HG02943 (cell line): ENCODE results near the gene CACNA1C.

ENCODE experiments used
- ATAC-seq: cut with Tn5 transposase; IDR thresholded peaks from one replicate; pipeline ENCODE4 v1.9.1; 2021; ENCODE audit warnings: mild to moderate bottlenecking, low read depth, moderate library complexity; ENCODE audit not compliant: unreplicated experiment

The CACNA1C gene

DNA sequence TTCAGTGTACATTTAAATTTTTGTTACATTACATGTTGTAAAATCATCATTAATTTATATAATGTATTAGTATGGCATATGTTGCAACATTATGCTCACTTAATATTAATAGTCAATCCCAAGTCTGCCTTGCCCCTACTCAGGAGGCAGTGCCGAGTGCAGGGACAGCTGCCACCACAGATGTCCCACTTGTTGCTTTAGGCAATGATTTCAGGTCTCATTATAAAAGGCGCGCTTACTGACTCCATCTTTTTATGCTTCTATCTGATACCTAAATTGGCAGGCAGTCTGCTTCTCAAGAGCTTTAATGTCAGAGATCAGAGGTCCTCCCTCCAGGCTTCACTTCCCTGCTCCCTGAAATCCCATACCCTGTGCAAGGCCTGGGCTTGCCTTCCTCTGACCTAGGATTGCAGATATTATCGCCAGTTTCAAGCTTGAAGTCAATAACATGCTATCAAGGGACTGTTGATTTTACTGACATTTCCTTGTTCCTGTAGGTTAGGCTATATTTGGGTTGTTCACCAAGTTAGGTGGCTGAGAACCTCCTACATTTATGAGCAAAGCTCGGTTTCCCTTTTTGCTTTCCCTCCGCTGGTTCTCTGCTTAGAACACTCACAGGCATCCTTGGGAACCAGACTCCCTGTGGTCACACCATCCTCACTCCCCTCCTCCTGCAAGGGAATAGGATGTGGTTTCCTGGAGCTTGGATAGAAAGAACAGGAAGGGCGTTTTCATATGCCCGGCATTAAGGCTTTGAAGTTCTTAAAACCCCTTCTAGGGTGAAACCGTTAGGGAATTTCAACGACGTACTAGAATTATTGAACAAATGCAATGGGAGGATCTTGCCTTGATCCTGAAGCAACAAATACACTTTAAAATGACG is 533.6 kb downstream of the CACNA1C start:
- no peak for ATAC-seq

DNA sequence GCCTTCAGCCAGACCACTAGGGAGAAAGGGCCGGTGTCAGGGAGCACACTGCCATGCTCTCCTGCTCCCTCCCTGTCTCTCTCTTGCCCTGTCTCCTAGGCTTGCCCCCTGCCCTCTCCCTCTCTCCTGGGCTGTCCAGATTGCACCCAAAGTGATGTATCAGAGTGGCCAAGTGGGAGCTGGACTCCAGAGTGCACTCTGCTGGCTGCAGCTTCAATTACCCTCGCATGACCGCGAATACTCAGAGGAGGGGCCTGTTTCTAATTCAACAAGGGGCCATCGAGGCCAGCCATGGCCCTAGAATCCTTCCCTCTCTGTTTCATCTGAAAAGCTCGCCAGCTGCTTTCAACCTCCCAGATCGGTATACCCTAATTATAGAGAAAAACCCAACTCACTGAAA is 535.6 kb downstream of the CACNA1C start:
- ATAC-seq: no peak

DNA sequence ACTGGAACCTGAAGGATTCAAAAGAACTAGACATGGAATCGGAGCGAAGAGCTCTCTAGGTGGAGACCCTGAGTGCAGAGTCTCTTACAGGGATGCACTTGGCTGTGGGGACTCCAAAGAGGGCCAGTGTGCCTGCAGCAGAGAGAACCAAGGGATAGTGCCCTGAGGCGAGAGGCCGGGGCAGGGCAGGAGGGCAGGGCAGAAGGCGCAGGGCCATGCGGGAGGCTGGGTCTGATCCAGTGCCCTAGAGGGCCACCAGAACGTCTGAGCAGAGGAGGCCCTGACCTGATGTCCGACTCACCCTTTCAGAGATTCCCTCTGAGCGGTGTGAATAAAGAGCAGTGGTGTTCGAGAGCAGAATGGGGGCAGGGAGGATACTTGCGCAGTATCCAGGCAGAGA is 536.6 kb downstream of the CACNA1C start:
- ATAC-seq: no peak

DNA sequence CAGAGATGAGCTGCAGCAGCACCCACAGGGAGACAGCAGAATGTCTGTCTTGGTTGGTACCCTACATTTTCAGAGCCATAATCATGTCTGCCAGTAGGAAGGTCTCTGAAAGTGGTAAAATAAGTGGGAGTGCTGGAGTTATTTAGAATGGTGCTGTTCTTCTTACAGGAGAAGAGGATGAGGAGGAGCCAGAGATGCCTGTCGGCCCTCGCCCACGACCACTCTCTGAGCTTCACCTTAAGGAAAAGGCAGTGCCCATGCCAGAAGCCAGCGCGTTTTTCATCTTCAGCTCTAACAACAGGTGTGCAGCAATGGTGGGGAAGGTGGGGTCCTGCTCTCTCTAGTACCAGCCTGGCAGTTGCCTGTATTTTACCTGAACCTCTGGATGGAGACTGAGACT is 540.3 kb downstream of the CACNA1C start:
- ATAC-seq: no peak

DNA sequence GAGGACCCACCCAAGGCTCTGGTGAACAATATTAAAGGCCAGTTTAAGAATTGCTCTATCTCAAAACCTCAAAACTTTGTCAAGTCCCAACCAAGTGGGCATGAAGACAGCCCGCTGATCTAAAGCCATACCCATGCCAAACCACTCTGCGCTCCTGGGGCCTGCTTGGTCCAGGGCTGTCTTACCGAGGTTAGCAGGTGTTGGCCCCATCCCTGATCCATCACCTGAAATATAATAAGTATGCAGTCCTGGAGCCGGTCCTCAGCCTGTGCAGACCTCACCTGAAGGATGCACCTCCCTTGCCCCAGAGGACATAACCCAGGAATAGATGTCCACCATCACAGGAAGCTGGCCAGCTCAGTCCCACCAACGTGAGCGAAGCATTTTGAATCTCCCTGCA is 543.7 kb downstream of the CACNA1C start:
- no peak for ATAC-seq

DNA sequence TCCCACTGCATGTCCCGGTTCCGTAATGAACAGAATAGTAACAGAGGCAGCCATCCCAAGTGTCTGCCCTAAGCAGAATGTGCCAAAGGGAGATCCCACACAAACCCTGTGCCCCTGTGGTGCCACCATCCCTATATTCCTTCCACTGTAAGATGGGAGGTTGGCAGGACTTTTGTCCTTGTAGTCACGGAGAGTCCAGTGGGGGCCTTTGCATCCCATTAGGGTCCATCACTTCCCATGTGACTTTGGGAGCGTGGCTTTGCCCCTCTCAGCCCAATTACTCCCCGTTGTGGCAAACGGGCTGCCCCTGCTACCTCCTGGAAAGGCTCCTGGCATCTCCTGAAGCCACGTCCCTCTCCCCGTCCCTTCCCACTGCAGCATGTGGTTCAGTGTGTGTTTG is 552.5 kb downstream of the CACNA1C start:
- no peak for ATAC-seq

DNA sequence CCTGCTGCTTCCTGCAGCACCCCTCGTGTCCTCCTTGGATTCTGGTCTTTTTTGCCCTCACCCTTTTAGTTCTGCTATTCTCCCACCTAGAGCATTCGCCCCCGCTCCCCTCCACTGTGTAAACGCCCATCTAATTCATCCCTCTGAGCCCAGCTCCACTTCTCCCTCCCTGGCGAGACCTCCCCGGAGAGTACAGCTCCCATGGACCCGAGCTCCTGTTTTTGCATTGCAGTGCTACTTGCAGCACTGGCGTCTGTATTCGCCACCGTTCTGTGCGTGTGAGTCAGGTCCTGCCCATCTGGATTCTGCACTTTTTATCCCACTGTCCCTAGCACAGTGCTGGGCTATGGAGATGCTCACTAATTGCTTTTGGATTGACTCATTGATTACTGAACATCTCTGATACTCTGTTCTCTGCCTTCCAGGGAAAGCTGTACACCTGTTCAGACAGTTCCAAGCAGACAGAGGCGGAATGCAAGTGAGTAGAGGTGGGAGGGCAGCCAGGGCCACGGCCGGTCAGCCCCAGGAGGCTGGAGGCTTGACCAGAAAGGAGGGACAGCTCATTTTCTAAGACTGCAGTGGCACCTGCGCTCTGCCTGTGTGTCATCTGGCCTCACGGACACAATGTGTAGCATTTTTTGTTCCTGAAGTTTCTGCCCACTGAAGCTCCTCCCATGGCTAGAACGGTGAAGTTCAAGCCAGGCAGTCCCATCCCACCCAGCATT is 553.6 kb downstream of the CACNA1C start:
- no peak for ATAC-seq

DNA sequence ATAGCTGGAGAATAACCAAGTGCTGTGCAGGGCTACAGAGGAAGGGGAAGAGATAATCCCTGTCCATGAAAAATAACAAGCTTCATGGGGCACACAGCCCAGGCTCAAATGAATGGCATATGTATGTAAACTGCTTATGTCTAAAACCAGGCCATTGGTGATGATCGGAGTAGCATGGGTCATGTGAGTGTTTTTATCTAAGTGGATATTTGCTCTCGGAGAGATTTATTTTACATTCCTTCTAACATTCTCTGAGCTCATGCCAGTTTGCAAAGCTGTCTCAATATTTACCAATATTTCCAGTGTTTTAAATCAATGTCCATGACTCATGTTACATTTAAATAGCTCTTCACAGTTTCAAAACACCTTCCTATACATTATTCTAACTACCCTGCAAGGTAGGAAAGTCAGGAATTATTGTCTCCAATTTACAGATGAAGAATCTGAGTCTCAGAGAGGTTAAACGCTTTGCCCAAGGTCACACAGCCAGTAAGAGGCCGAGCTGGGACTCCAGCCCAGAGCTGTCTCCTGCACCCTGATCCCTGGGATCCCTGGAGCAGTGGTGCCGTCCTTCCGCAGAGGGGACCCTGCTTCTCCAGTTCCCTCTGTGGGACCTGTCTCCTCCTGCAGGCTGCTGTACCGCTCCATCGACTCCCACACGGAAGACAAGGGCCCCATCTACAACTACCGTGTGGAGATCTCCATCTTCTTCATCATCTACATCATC is 555.3 kb downstream of the CACNA1C start:
- no peak for ATAC-seq

DNA sequence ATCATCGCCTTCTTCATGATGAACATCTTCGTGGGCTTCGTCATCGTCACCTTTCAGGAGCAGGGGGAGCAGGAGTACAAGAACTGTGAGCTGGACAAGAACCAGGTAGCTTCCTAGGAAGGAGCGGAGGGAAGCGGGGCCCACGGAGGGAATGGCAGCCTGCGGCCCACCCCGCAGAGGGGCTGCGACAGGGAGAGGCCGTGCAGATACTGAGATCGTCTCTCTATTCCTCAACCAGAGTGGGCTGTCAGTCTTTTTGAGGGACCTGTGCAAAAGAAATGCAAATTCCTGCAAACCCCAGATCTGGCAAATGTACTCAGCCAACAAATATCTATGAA is 555.8 kb downstream of the CACNA1C start:
- no peak for ATAC-seq

DNA sequence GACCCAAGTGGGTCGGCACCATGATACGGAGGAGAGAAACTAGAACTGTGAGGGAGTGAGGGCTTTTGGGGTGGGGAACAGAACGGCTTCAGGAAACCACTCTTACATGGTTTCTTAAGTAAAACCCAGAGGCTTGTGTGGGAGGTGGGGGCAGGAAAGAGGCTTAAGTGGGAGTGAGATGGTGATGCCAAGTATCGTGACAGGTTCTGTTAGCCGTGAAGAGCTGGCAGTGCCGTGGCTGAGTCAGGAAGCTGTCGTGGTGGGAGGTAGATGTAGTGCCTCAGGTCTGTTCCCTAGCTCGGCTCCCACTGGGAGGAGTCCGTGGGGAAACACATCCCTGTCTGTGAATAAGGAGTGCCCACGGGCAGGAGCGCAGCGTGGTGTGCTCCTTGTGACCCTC is 556.2 kb downstream of the CACNA1C start:
- no peak for ATAC-seq

DNA sequence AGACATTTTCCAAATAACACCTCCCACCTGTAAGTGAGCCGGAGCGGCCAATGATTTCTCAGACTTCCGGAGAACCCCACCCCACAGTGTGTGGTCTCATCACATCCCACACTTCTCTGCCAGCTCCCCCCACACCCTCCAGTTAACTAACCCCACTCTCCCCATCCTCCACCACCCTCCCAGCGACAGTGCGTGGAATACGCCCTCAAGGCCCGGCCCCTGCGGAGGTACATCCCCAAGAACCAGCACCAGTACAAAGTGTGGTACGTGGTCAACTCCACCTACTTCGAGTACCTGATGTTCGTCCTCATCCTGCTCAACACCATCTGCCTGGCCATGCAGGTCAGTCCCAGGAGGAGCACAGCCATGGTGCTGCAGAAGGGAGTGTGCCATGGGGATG is 557.6 kb downstream of the CACNA1C start:
- ATAC-seq: no peak

DNA sequence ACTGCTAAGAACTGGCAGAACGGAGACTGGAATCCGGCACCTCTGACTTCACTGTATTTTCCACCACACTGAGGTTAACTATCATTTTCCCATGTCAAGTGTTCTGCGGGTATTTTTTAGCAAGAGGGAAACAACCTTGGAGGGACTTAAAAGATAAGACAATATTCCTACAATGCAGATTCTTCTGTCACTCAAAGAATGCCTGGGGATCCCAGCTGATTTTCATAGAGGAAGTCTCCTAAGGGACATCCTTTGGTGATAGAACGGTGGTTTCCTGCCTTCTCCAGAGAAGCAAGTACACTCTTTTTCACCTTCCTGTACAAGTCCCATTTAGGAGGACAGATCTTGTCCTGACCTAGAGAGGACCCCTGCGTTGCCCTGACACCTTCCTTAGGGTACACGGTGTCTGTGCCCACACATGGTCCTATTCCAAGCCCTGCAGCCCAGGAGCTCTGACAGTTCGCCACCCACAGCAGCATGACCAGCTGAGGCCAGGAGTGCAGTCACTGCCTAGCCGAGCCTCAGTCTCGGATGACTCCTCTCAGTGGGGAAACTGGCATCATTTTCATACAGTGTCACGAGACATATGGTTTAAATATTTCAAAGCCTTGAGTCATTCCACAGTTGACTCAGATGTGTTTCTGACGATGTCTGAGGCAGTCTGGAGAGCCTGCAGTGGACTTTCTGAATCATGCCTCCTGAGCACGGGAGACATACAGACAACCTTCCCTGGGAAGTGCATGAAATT is 560.7 kb downstream of the CACNA1C start:
- no peak for ATAC-seq

DNA sequence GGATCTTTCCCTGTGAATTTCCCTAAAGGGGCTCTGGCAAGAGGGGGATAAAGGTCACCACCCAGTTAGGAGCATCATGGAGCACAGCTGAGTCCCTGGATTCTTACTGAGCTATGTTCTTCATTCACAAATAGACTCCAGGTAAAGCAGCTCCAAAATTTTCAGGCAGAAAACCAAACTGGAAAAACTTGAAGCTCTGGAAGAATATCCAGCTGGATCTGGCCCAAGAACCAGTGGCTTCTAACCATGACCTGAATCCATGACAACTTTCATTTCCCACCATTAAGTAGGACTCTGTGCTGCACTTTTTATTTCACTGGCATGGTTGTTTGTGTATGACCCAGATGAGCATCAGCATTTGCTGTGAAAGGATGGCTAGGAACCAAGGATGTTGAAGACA is 561.6 kb downstream of the CACNA1C start:
- ATAC-seq: no peak

DNA sequence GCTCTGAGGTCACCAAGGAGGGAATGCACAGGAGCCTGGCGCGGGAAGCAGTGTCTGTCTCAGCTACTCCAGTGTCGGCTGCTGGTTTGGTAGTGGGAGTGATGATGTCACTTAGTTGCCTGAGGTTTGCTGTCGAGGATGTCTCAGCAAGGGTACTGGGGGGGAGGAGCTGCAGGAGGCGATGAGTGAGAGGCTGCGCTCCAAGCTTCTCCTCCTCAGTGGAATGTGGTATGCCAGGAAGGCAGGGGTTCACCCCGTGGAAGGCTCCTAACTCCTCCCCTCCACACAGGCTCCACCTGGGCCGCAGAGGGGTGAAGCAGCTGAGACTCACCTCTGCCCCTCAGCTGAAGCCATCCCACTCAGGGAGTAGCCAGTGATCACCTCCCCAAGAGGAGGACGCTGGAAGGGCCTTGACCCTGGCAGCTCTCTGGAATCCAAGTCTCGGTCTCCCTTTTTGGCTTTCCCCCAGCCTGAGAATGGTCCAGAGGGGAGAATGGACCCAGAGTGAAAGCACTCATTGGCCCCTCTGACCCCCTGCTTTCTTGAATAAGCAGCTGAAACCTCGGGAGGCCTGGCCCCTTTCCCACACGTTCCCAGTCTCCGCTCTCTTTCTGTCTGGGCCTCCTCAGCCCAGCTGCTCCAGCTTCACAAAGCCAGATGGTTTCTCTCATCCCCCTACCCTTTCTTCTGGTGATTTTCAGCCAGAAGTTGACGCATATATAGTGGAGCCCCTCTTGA is 563.0 kb downstream of the CACNA1C start:
- no peak for ATAC-seq

DNA sequence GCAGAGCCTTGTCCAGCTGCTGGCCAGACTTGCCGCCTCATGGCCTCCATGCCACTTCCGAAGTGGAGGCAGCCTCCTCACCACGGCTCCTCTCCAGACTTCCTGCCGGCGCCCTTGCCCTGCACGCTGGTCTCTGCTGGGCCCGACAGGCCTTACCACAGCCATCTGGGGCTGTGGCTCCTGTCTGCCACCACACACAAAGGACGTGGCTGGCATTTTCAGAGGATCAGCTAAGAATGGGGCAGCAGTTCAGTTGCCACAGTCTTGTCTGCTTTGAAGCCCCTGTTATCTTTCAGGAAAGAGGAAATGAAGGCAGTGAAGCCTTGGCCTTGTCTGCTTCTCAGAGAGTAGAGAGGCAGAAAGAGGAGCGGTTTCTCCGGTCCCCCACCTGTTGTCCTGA is 564.0 kb downstream of the CACNA1C start:
- no peak for ATAC-seq

DNA sequence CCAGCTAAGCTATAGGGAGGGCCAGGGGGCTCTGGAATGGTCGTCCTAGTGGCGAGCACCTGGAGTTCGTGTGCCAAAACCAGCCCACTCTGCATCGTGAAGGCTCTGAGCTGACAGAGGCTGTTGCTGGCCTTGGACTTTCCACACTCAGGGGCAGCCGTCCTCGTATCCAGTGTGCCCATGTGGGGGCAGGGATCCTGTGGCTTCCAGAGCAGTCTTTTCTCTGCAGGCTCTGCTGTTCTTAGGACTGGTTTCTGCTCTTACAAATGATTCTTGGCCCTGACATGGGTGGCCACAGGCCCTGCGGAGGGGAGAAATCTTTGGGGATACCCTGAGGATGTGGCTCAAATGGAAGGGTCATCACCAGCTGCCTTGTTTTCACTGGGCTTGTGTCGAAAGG is 564.6 kb downstream of the CACNA1C start:
- ATAC-seq: no peak

DNA sequence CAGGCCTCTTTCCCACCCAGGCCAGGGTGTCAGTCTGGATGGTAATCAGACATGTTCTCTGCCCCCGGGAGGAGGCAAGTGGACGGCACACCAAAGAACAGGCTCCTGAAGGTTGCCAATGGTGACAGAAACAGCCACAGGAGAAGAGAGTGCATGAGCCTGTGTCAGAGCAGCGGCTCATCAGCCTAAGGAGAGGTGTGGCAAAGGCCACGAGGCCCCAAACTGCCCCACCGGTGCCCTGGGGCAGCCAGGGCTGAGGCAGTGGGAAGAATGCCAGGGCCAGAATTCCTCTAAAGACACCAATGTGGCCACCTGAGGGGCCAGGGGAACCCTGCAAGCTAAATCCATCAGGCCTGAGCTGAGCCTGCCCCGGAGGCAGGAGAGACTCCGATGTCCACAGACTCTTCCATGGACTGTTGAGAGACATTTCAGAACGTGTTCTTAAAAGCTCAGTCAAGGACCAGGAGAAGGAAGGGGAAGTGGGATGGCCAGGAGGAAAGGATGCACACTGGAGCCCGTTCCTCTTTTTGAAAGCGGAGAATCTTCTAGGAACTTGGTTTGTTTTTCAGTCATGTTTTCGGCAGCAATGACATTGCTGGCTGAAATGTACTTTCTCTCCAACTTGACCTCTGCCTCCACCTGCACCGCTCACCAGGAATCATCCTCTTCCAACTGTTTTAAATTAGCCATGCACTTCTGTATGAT is 565.7 kb downstream of the CACNA1C start:
- ATAC-seq: no peak

DNA sequence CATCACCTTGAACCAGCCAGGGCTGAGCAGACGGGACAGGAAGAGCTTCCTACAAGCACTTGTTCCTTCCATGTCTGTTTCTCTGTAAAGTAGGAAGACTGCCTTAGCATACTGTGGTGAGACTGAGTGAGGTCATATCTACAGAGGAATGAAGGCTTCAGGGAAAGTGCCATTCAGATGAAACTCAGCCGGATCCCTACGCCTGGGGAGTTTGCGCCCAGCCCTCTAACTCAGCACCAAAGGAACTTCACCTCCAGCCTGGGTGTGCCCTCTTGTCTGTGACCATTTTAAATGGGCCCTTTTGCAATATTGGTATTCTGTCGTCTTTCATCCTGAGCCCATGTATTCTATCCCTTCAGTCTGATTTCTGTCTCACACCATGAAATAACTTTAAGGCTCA is 566.3 kb downstream of the CACNA1C start:
- ATAC-seq: no peak

DNA sequence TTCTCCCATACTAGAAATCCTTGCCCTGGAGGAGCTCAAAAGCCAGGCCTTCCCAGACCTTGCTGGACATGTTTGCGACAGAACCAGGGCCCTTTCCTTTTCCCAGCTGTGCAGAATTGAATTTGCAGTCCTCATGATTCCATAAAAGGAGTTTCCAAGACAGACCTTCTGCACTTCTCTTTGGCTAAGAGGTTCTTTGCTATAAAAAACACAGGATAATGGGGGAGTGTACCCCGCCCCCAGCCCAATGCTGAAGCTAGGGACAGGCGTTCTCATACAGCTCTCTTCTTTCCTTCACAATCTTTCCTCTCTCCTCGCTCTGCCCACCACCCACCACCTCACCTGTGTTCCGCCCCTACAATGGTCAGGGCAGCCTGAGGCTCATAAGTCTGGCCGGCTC is 569.7 kb downstream of the CACNA1C start:
- ATAC-seq: no peak
